ENCODE results near the gene JAKMIP2.

The JAKMIP2 gene

GRCh38 chr5:147568710-147569406 lies 213.7 kb downstream of the JAKMIP2 start:
- TF ChIP-seq NFIC (IDR thresholded peaks at IDR 0.05) (no peak), CEBPB (IDR thresholded peaks at IDR 0.05) (no peak), MAX (IDR thresholded peaks at IDR 0.05) (no peak), EGR1 (IDR thresholded peaks at IDR 0.05) (no peak), FOXM1 (IDR thresholded peaks at IDR 0.05; ENCODE audit: borderline replicate concordance, low read depth) (no peak), EP300 (IDR thresholded peaks at IDR 0.05; ENCODE audit: borderline replicate concordance) (no peak)

DNA sequence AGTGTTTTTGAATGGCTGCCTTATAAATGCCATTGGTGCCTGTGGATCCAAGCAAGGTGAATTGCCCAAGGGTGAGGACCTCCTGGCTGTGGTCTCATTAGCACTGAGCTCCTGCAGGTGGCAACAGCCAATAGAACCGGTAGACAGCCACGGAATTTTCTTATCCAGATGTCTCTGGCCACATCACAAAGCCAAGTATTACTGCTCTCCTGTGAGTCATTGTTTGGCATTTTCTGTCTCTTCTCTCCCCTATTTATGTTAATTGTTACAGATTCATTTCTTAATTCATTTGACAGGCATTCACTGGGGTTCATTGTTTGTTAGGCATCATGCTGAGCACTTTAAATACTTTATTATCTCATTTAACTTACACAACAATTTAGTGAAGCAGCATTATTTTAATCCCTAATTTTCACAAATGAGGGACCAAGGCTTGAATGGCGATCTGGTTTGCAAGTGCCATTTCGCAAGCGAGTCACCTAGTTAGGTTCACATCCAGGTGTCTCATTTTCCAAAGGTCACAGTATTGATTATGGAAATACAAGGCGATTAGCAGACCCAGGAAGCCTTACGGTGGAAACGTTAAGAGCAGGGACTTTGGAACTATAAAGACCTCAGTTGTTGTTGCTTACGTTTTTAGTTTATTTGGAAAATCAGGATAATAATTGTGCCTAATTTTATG lies 214.5 kb downstream of the JAKMIP2 start:
- TF ChIP-seq FOXM1 (IDR thresholded peaks at IDR 0.05; ENCODE audit: borderline replicate concordance, low read depth) (no peak), TAF1 (IDR thresholded peaks at IDR 0.05; ENCODE audit: low read depth) (no peak), CEBPB (IDR thresholded peaks at IDR 0.05) (no peak), NFIC (IDR thresholded peaks at IDR 0.05) (no peak), YY1 (IDR thresholded peaks at IDR 0.05; ENCODE audit: low read depth) (no peak), TEAD4 (IDR thresholded peaks at IDR 0.05) (no peak), ZBTB7A (IDR thresholded peaks at IDR 0.05; ENCODE audit: low read depth) (no peak), RAD21 (IDR thresholded peaks at IDR 0.05; ENCODE audit: low read depth) (no peak), EGR1 (IDR thresholded peaks at IDR 0.05) (no peak), MAX (IDR thresholded peaks at IDR 0.05) (no peak), EP300 (IDR thresholded peaks at IDR 0.05; ENCODE audit: borderline replicate concordance) (no peak)
- TF ChIP-seq, protein P1, sequence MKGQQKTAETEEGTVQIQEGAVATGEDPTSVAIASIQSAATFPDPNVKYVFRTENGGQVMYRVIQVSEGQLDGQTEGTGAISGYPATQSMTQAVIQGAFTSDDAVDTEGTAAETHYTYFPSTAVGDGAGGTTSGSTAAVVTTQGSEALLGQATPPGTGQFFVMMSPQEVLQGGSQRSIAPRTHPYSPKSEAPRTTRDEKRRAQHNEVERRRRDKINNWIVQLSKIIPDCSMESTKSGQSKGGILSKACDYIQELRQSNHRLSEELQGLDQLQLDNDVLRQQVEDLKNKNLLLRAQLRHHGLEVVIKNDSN (IDR thresholded peaks at IDR 0.05), result no peak
- TF ChIP-seq, protein P2, sequence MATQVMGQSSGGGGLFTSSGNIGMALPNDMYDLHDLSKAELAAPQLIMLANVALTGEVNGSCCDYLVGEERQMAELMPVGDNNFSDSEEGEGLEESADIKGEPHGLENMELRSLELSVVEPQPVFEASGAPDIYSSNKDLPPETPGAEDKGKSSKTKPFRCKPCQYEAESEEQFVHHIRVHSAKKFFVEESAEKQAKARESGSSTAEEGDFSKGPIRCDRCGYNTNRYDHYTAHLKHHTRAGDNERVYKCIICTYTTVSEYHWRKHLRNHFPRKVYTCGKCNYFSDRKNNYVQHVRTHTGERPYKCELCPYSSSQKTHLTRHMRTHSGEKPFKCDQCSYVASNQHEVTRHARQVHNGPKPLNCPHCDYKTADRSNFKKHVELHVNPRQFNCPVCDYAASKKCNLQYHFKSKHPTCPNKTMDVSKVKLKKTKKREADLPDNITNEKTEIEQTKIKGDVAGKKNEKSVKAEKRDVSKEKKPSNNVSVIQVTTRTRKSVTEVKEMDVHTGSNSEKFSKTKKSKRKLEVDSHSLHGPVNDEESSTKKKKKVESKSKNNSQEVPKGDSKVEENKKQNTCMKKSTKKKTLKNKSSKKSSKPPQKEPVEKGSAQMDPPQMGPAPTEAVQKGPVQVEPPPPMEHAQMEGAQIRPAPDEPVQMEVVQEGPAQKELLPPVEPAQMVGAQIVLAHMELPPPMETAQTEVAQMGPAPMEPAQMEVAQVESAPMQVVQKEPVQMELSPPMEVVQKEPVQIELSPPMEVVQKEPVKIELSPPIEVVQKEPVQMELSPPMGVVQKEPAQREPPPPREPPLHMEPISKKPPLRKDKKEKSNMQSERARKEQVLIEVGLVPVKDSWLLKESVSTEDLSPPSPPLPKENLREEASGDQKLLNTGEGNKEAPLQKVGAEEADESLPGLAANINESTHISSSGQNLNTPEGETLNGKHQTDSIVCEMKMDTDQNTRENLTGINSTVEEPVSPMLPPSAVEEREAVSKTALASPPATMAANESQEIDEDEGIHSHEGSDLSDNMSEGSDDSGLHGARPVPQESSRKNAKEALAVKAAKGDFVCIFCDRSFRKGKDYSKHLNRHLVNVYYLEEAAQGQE (IDR thresholded peaks at IDR 0.05; ENCODE audit: low read depth), result no peak

- TF ChIP-seq MAX (IDR thresholded peaks at IDR 0.05) (no peak), RAD21 (IDR thresholded peaks at IDR 0.05; ENCODE audit: low read depth) (no peak), YY1 (IDR thresholded peaks at IDR 0.05; ENCODE audit: low read depth) (no peak), NFIC (IDR thresholded peaks at IDR 0.05) (no peak), TCF12 (IDR thresholded peaks at IDR 0.05; ENCODE audit: low read depth) (no peak), TEAD4 (IDR thresholded peaks at IDR 0.05) (no peak), CREB1 (IDR thresholded peaks at IDR 0.05; ENCODE audit: low read depth) (no peak), EGR1 (IDR thresholded peaks at IDR 0.05) (no peak), FOXM1 (IDR thresholded peaks at IDR 0.05; ENCODE audit: borderline replicate concordance, low read depth) (no peak), CEBPB (IDR thresholded peaks at IDR 0.05) (no peak), ZBTB7A (IDR thresholded peaks at IDR 0.05; ENCODE audit: low read depth) (no peak), EP300 (IDR thresholded peaks at IDR 0.05; ENCODE audit: borderline replicate concordance) (no peak)
- TF ChIP-seq, protein P2 (IDR thresholded peaks at IDR 0.05; ENCODE audit: low read depth), result no peak
- TF ChIP-seq, protein P1 (IDR thresholded peaks at IDR 0.05), result no peak
Observed at GRCh38 chr5:147565524-147565923, 217.0 kb downstream of the JAKMIP2 start.

- TF ChIP-seq NFIC (IDR thresholded peaks at IDR 0.05) (no peak), TAF1 (IDR thresholded peaks at IDR 0.05; ENCODE audit: low read depth) (no peak), ZBTB7A (IDR thresholded peaks at IDR 0.05; ENCODE audit: low read depth) (no peak), CREB1 (IDR thresholded peaks at IDR 0.05; ENCODE audit: low read depth) (no peak), MAX (IDR thresholded peaks at IDR 0.05) (no peak), YY1 (IDR thresholded peaks at IDR 0.05; ENCODE audit: low read depth) (no peak), TCF12 (IDR thresholded peaks at IDR 0.05; ENCODE audit: low read depth) (no peak), TEAD4 (IDR thresholded peaks at IDR 0.05) (no peak)
Observed at GRCh38 chr5:147564124-147564486, 218.4 kb downstream of the JAKMIP2 start.

DNA sequence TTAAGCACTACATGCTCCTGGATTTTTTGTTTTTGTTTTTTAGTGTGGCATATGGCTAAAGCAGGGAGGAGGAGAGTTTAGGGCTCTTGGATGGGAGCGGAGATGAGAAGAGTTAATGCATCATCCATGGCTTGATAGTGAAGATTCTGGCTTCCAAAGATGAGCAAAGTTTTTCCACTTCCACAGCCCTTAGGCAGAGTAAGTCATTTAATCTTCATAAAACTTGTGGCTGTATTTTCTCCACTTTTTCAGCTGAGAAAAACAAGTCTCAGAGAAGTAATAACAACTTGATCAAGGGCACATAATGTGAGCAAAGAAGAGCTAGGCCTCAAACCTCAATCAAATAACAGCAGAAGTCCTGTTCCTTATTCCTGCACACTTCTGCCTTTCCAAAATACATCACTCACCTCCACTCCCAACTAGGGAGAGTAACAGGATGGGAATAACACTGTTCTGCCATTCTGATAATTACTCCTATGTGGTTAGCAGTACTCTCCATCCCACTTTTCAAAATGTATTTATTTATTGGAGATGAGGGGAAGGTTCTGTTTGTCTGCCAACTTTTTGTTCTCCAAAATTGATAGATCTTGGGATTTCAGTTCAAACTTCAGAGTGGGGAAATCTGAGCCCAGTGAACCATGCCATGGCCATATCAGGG lies 218.9 kb downstream of the JAKMIP2 start:
- TF ChIP-seq TEAD4 (IDR thresholded peaks at IDR 0.05) (no peak), FOXM1 (IDR thresholded peaks at IDR 0.05; ENCODE audit: borderline replicate concordance, low read depth) (no peak), TCF12 (IDR thresholded peaks at IDR 0.05; ENCODE audit: low read depth) (no peak), EGR1 (IDR thresholded peaks at IDR 0.05) (no peak), YY1 (IDR thresholded peaks at IDR 0.05; ENCODE audit: low read depth) (no peak), MAX (IDR thresholded peaks at IDR 0.05) (no peak), CEBPB (IDR thresholded peaks at IDR 0.05) (no peak), NFIC (IDR thresholded peaks at IDR 0.05) (no peak), EP300 (IDR thresholded peaks at IDR 0.05; ENCODE audit: borderline replicate concordance) (no peak), RAD21 (IDR thresholded peaks at IDR 0.05; ENCODE audit: low read depth) (no peak), ZBTB7A (IDR thresholded peaks at IDR 0.05; ENCODE audit: low read depth) (no peak)
- TF ChIP-seq, protein P1 (IDR thresholded peaks at IDR 0.05), result no peak

Measured in Ishikawa (cell line).